Mesendoderm (in vitro differentiated cells): ENCODE data around the gene RELL1.

Source experiments
- DNase-seq: peaks from one replicate; pipeline ENCODE4 v3.0.0; 2013
- H2AK5ac ChIP-seq: 2 replicates; pipeline ENCODE4 v1.6.1; 2013; ENCODE audit warnings: low read length, inconsistent platforms
- H2BK120ac ChIP-seq: 2 replicates; pipeline ENCODE4 v1.6.1; 2013; ENCODE audit warnings: low read depth, mild to moderate bottlenecking, low read length, moderate library complexity, mixed read lengths
- H2BK15ac ChIP-seq: replicated peaks from 2 replicates; pipeline ENCODE4 v1.6.1; 2013; ENCODE audit warnings: low read depth, mild to moderate bottlenecking, moderate library complexity
- H2BK5ac ChIP-seq: 2 replicates; pipeline ENCODE4 v1.6.1; 2013; ENCODE audit warnings: low read length, inconsistent platforms
- H3K18ac ChIP-seq: 2 replicates; pipeline ENCODE4 v1.6.1; 2013; ENCODE audit warnings: mild to moderate bottlenecking, low read length, mixed read lengths
- H3K23ac ChIP-seq: one replicate; pipeline ENCODE4 v1.6.1; 2013; ENCODE audit warnings: low read length
- H3K27ac ChIP-seq: 2 replicates; pipeline ENCODE4 v1.5.1; 2013; ENCODE audit warnings: low read depth, mild to moderate bottlenecking, inconsistent platforms, low read length, moderate library complexity
- H3K27me3 ChIP-seq: 2 replicates; pipeline ENCODE4 v1.6.1; 2013; ENCODE audit warnings: low read length, control low read depth, mild to moderate bottlenecking, inconsistent platforms; ENCODE audit not compliant: insufficient read depth, poor library complexity
- H3K36me3 ChIP-seq: 2 replicates; pipeline ENCODE4 v1.6.1; 2013; ENCODE audit warnings: low read length, inconsistent platforms; ENCODE audit not compliant: control insufficient read depth, insufficient read depth
- H3K4ac ChIP-seq: one replicate; pipeline ENCODE4 v1.6.1; 2013; ENCODE audit warnings: low read depth, mild to moderate bottlenecking, low read length, moderate library complexity
- H3K4me1 ChIP-seq: 2 replicates; pipeline ENCODE4 v1.6.1; 2013; ENCODE audit warnings: low read depth, low read length, inconsistent platforms; ENCODE audit not compliant: control insufficient read depth
- H3K4me2 ChIP-seq: 2 replicates; pipeline ENCODE4 v1.6.1; 2013; ENCODE audit warnings: low read length
- H3K4me3 ChIP-seq: 2 replicates; pipeline ENCODE4 v1.5.1; 2013; ENCODE audit warnings: mild to moderate bottlenecking, low read length
- H3K56ac ChIP-seq: one replicate; pipeline ENCODE4 v1.6.1; 2013; ENCODE audit warnings: low read length
- H3K79me1 ChIP-seq: 2 replicates; pipeline ENCODE4 v1.6.1; 2013; ENCODE audit warnings: low read length, inconsistent platforms
- H3K79me2 ChIP-seq: 2 replicates; pipeline ENCODE4 v1.6.1; 2013; ENCODE audit warnings: mild to moderate bottlenecking, low read length; ENCODE audit not compliant: control insufficient read depth, insufficient read depth
- H3K9ac ChIP-seq: 2 replicates; pipeline ENCODE4 v1.6.1; 2013; ENCODE audit warnings: low read length, inconsistent platforms
- H4K5ac ChIP-seq: one replicate; pipeline ENCODE4 v1.6.1; 2013; ENCODE audit warnings: low read length
- H4K8ac ChIP-seq: one replicate; pipeline ENCODE4 v1.6.1; 2013; ENCODE audit warnings: low read depth, mild to moderate bottlenecking, control low read depth, low read length, moderate library complexity
- whole genome bisulfite sequencing: extraction: QIAGEN DNeasy Blood & Tissue Kit; methylation state at CpG from one replicate; pipeline ENCODE4 v1.1.7; 2013; ENCODE audit warnings: low lambda C conversion rate, missing lambda C conversion rate; ENCODE audit not compliant: insufficient coverage; ENCODE audit errors: extremely low coverage; 5-methylcytosine and 5-hydroxymethylcytosine counted together

The RELL1 gene

GRCh38 chr4:37590016-37590415 lies 96.2 kb downstream of the RELL1 start:
- no peak overlapping the region for H2BK5ac ChIP-seq
- no CpG with 5 or more reads among the region's 6 CpGs for WGBS
- no peak overlapping the region for H4K5ac ChIP-seq
- no peak overlapping the region for H3K4me3 ChIP-seq
- H3K79me2 ChIP-seq: no peaks in the 10 kb centered on the region
- no peak for DNase-seq
- H2BK120ac ChIP-seq: no peak overlapping the region
- H2AK5ac ChIP-seq: no peak overlapping the region
- no peak overlapping the region for H3K4ac ChIP-seq
- H4K8ac ChIP-seq: no peak overlapping the region
- H3K56ac ChIP-seq: no peak overlapping the region
- H3K4me1 ChIP-seq: no peaks in the 10 kb centered on the region
- H3K18ac ChIP-seq: no peak overlapping the region
- no peaks in the 10 kb centered on the region for H3K79me1 ChIP-seq
- H2BK15ac ChIP-seq: no peak overlapping the region
- no peak overlapping the region for H3K9ac ChIP-seq
- H3K4me2 ChIP-seq: no peak overlapping the region
- no peak overlapping the region for H3K23ac ChIP-seq
- no peak overlapping the region for H3K27ac ChIP-seq
- no peaks in the 10 kb centered on the region for H3K27me3 ChIP-seq
- no peaks in the 10 kb centered on the region for H3K36me3 ChIP-seq

- Histone ChIP-seq H3K4me3 (no peak overlapping the region), H3K4ac (no peak overlapping the region), H3K56ac (no peak overlapping the region), H4K8ac (no peak overlapping the region), H3K79me2 (no peaks in the 10 kb centered on the region), H3K79me1 (no peaks in the 10 kb centered on the region), H2BK5ac (no peak overlapping the region), H2BK120ac (no peak overlapping the region), H2BK15ac (no peak overlapping the region), H3K23ac (no peak overlapping the region), H3K4me1 (no peaks in the 10 kb centered on the region), H3K9ac (no peak overlapping the region), H3K27me3 (no peaks in the 10 kb centered on the region), H4K5ac (no peak overlapping the region), H3K36me3 (no peaks in the 10 kb centered on the region), H3K27ac (no peak overlapping the region), H3K4me2 (no peak overlapping the region), H3K18ac (no peak overlapping the region), H2AK5ac (no peak overlapping the region)
- no peak for DNase-seq
- WGBS: no CpG with 5 or more reads among the region's 9 CpGs
Measured at GRCh38 chr4:37588150-37588549, 98.0 kb downstream of the RELL1 start.

GRCh38 chr4:37586194-37586593 lies 100.0 kb downstream of the RELL1 start:
- H3K18ac ChIP-seq: no peak overlapping the region
- H3K27ac ChIP-seq: no peak overlapping the region
- H4K8ac ChIP-seq: no peak overlapping the region
- H2BK5ac ChIP-seq: no peak overlapping the region
- no peak overlapping the region for H2BK15ac ChIP-seq
- H3K4me1 ChIP-seq: no peaks in the 10 kb centered on the region
- no peak overlapping the region for H3K23ac ChIP-seq
- no peak overlapping the region for H3K4me2 ChIP-seq
- no peak overlapping the region for H4K5ac ChIP-seq
- no peak overlapping the region for H2BK120ac ChIP-seq
- WGBS: no CpG with 5 or more reads among the region's 6 CpGs
- no peak overlapping the region for H3K9ac ChIP-seq
- H3K79me1 ChIP-seq: no peaks in the 10 kb centered on the region
- no peak for DNase-seq
- no peaks in the 10 kb centered on the region for H3K79me2 ChIP-seq
- H3K36me3 ChIP-seq: no peaks in the 10 kb centered on the region
- H3K4me3 ChIP-seq: no peak overlapping the region
- H3K4ac ChIP-seq: no peak overlapping the region
- H2AK5ac ChIP-seq: no peak overlapping the region
- H3K27me3 ChIP-seq: no peaks in the 10 kb centered on the region
- no peak overlapping the region for H3K56ac ChIP-seq

- H2BK15ac ChIP-seq: no peak overlapping the region
- no peaks in the 10 kb centered on the region for H3K36me3 ChIP-seq
- H2BK5ac ChIP-seq: no peak overlapping the region
- H3K56ac ChIP-seq: no peak overlapping the region
- no peak overlapping the region for H2BK120ac ChIP-seq
- no peak overlapping the region for H3K9ac ChIP-seq
- no peak overlapping the region for H3K18ac ChIP-seq
- no peak overlapping the region for H4K5ac ChIP-seq
- no peaks in the 10 kb centered on the region for H3K4me1 ChIP-seq
- no peak overlapping the region for H3K4ac ChIP-seq
- no peak overlapping the region for H4K8ac ChIP-seq
- no peak overlapping the region for H3K4me3 ChIP-seq
- WGBS: no CpG with 5 or more reads among the region's 9 CpGs
- no peak overlapping the region for H3K27ac ChIP-seq
- no peaks in the 10 kb centered on the region for H3K27me3 ChIP-seq
- no peaks in the 10 kb centered on the region for H3K79me1 ChIP-seq
- no peak overlapping the region for H2AK5ac ChIP-seq
- no peaks in the 10 kb centered on the region for H3K79me2 ChIP-seq
- H3K23ac ChIP-seq: no peak overlapping the region
- no peak overlapping the region for H3K4me2 ChIP-seq
- DNase-seq: no peak
Measured at GRCh38 chr4:37584493-37585060, 101.6 kb downstream of the RELL1 start.

GRCh38 chr4:37584071-37584470 lies 102.1 kb downstream of the RELL1 start:
- no peaks in the 10 kb centered on the region for H3K27me3 ChIP-seq
- H3K18ac ChIP-seq: no peak overlapping the region
- no peak overlapping the region for H2BK120ac ChIP-seq
- H4K8ac ChIP-seq: no peak overlapping the region
- no peaks in the 10 kb centered on the region for H3K36me3 ChIP-seq
- no peak overlapping the region for H3K4ac ChIP-seq
- no peak overlapping the region for H2AK5ac ChIP-seq
- H3K79me2 ChIP-seq: no peaks in the 10 kb centered on the region
- H2BK15ac ChIP-seq: no peak overlapping the region
- no peak overlapping the region for H3K27ac ChIP-seq
- no peak overlapping the region for H3K9ac ChIP-seq
- no CpG with 5 or more reads among the region's 8 CpGs for WGBS
- no peak overlapping the region for H3K23ac ChIP-seq
- H4K5ac ChIP-seq: no peak overlapping the region
- H3K4me1 ChIP-seq: no peaks in the 10 kb centered on the region
- no peak overlapping the region for H3K4me3 ChIP-seq
- no peak overlapping the region for H3K56ac ChIP-seq
- no peak overlapping the region for H3K4me2 ChIP-seq
- DNase-seq: no peak
- no peak overlapping the region for H2BK5ac ChIP-seq
- no peaks in the 10 kb centered on the region for H3K79me1 ChIP-seq

GRCh38 chr4:37573566-37573965 lies 112.6 kb downstream of the RELL1 start:
- Histone ChIP-seq H3K23ac (no peak overlapping the region), H2BK120ac (no peak overlapping the region), H3K9ac (no peak overlapping the region)

More at GRCh38 chr4:37573566-37573965, 112.6 kb downstream of the RELL1 start:
- Histone ChIP-seq H3K56ac (no peak overlapping the region), H3K79me2 (no peaks in the 10 kb centered on the region), H3K4me1 (no peaks in the 10 kb centered on the region), H3K4me3 (no peak overlapping the region), H2BK5ac (no peak overlapping the region), H3K27ac (no peak overlapping the region), H2BK15ac (no peak overlapping the region), H3K4ac (no peak overlapping the region), H4K8ac (no peak overlapping the region), H3K4me2 (no peak overlapping the region), H3K18ac (no peak overlapping the region), H4K5ac (no peak overlapping the region), H3K36me3 (no peaks in the 10 kb centered on the region), H2AK5ac (no peak overlapping the region), H3K79me1 (no peaks in the 10 kb centered on the region), H3K27me3 (no peaks in the 10 kb centered on the region)
- DNase-seq: no peak
